Fibroblast of gingiva (primary cell): ENCODE results near the gene FSD1.
A peak's percentile ranks its signal among the peaks of the same experiment; 100 is the strongest.
"Not testable (repeated sequence)": the region's sequence is repeated elsewhere in the genome, so short reads cannot be mapped to it uniquely, and the experiment has no call there.

Experiments
- DNase-seq: peaks from one replicate; pipeline ENCODE4 v3.0.0-alpha.2; 2011; ENCODE audit warnings: low read depth

Gene FSD1

GRCh38 chr19:4345342-4346019, 41.1 kb downstream of the FSD1 start:
- DNase-seq: no peak

- no peak for DNase-seq
These were observed 41.6 kb downstream of the FSD1 start for GRCh38 chr19:4346020-4346383.

- no peak for DNase-seq
These were observed 43.1 kb downstream of the FSD1 start for GRCh38 chr19:4347521-4347920.

GRCh38 chr19:4349225-4349624, 44.8 kb downstream of the FSD1 start:
- DNase-seq: not testable (repeated sequence)

- no peak for DNase-seq
These were observed 45.7 kb downstream of the FSD1 start for GRCh38 chr19:4350111-4350510.

GRCh38 chr19:4350726-4351125, 46.3 kb downstream of the FSD1 start:
- DNase-seq: no peak

GRCh38 chr19:4352701-4353121, 48.3 kb downstream of the FSD1 start:
- peak; percentile 60 for DNase-seq

- no peak for DNase-seq
These were observed 49.9 kb downstream of the FSD1 start for GRCh38 chr19:4354282-4354681.

- no peak for DNase-seq
These were observed 50.5 kb downstream of the FSD1 start for GRCh38 chr19:4354897-4355296.

GRCh38 chr19:4357095-4357797, 52.8 kb downstream of the FSD1 start:
- DNase-seq: no peak

GRCh38 chr19:4357921-4358326, 53.5 kb downstream of the FSD1 start:
- no peak for DNase-seq

GRCh38 chr19:4358709-4359626, 54.6 kb downstream of the FSD1 start:
- no peak for DNase-seq

GRCh38 chr19:4359627-4360000, 55.2 kb downstream of the FSD1 start:
- no peak for DNase-seq

GRCh38 chr19:4360081-4360569, 55.7 kb downstream of the FSD1 start:
- DNase-seq: no peak

- DNase-seq: no peak
These were observed 56.3 kb downstream of the FSD1 start for GRCh38 chr19:4360641-4361151.

GRCh38 chr19:4361152-4362046, 57.0 kb downstream of the FSD1 start:
- no peak for DNase-seq

- DNase-seq: no peak
These were observed 57.9 kb downstream of the FSD1 start for GRCh38 chr19:4362101-4362828.

- no peak for DNase-seq
These were observed 58.6 kb downstream of the FSD1 start for GRCh38 chr19:4362831-4363545.

- DNase-seq: no peak
These were observed 59.3 kb downstream of the FSD1 start for GRCh38 chr19:4363571-4364304.
